Astrocyte of the spinal cord (primary cell): ENCODE data around the gene PCDHGA10.

Source experiments
- DNase-seq: peaks from one replicate; pipeline ENCODE4 v3.0.0; 2011; ENCODE audit warnings: low read depth, low spot score
- H3K4me3 ChIP-seq: 2 replicates; pipeline ENCODE4 v1.5.1; 2011; ENCODE audit warnings: low read depth, mild to moderate bottlenecking, low read length, moderate library complexity
- CTCF ChIP-seq: IDR thresholded peaks from 2 replicates; pipeline ENCODE4 v1.5.1; 2012; ENCODE audit warnings: low read depth, mild to moderate bottlenecking, low read length, inconsistent platforms
- in situ Hi-C: cut with HindIII; loops from 2 replicates; pipeline ENCODE4 v1.10.0; 2017; ENCODE audit warnings: low sequenced_read_pairs

Gene PCDHGA10

GRCh38 chr5:141412854-141413539 is at the start of gene PCDHGA10:
Gene PCDHGA10, plus strand, starts transcription at chr5:141412987. Its CDS starts 189 bp downstream, at chr5:141413176.
- H3K4me3 ChIP-seq = peak within 1 kb of the TSS; percentile 43
- TF ChIP-seq CTCF = peak; percentile 77
- in situ Hi-C loops = no loop called here
- peak; percentile 76 for DNase-seq

- in situ Hi-C loops = no loop called here
- DNase-seq = no peak
- peak within 1 kb of the TSS; percentile 7 for H3K4me3 ChIP-seq
- no peak for TF ChIP-seq CTCF
These were observed 48.7 kb upstream of the PCDHGA10 start, which contains the start of gene PCDHGA5 for GRCh38 chr5:141363952-141364660. Gene PCDHGA5, plus strand, starts transcription at chr5:141364162. Its CDS starts 169 bp downstream, at chr5:141364331.

GRCh38 chr5:141366016-141366896 is 46.5 kb upstream of the PCDHGA10 start:
- no peak for DNase-seq
- no peak for TF ChIP-seq CTCF
- no peak overlapping the region for H3K4me3 ChIP-seq
- in situ Hi-C loops = no loop called here

- in situ Hi-C loops = no loop called here
- TF ChIP-seq CTCF = peak; percentile 57
- H3K4me3 ChIP-seq = peak within 1 kb of the TSS; percentile 38
- DNase-seq = peak; percentile 68
These were observed 42.6 kb upstream of the PCDHGA10 start, which contains the start of gene PCDHGB3 for GRCh38 chr5:141369994-141370848. Gene PCDHGB3, plus strand, starts transcription at chr5:141370242. Its CDS starts 153 bp downstream, at chr5:141370395.

GRCh38 chr5:141371572-141372475 is 41.0 kb upstream of the PCDHGA10 start:
- DNase-seq = no peak
- in situ Hi-C loops = no loop called here
- TF ChIP-seq CTCF = no peak
- H3K4me3 ChIP-seq = no peak overlapping the region
